Stimulated activated effector memory CD8-positive, alpha-beta T cell treated with anti-CD3 and anti-CD28 coated beads, Interleukin-12 subunit alpha, Interleukin-12 subunit beta, amount 100 ng/mL, for 72 hours (primary cell): ENCODE results near the gene VKORC1.

Source experiments
- ATAC-seq: fragments of 150-1000 bp; cut with Tn5 transposase; 2 replicates; pipeline ENCODE4 v1.10.0; 2021
- DNase-seq, 2 donors: peaks; one replicate each; pipeline ENCODE4 v3.0.0; 2021 to 2022; ENCODE audit warnings: low spot score in 2 of 2
- H3K27ac Mint-ChIP-seq: one replicate; pipeline ENCODE4 v1.8.0; 2022; ENCODE audit warnings: mild to moderate bottlenecking, mixed read lengths
- H3K36me3 Mint-ChIP-seq: one replicate; pipeline ENCODE4 v1.8.0; 2022; ENCODE audit warnings: mild to moderate bottlenecking, mixed read lengths
- H3K4me1 Mint-ChIP-seq: one replicate; pipeline ENCODE4 v1.8.0; 2022; ENCODE audit warnings: mixed read lengths
- H3K4me3 Mint-ChIP-seq: one replicate; pipeline ENCODE4 v1.8.0; 2022; ENCODE audit warnings: mild to moderate bottlenecking, mixed read lengths
- H3K9me3 Mint-ChIP-seq: one replicate; pipeline ENCODE4 v1.8.0; 2022; ENCODE audit warnings: mixed read lengths

The VKORC1 gene

GRCh38 chr16:31043352-31043751, 51.2 kb downstream of the VKORC1 start:
- Mint-ChIP-seq H3K36me3 (peaks cover 55% of the 10 kb centered on the region), H3K4me3 (no peak overlapping the region), H3K9me3 (no peaks in the 10 kb centered on the region), H3K4me1 (no peaks in the 10 kb centered on the region), H3K27ac (no peak overlapping the region)
- no peak for DNase-seq
- ATAC-seq: no peak

- ATAC-seq (no peak), DNase-seq (no peak)
- Mint-ChIP-seq H3K9me3 (no peaks in the 10 kb centered on the region), H3K36me3 (peaks cover 59% of the 10 kb centered on the region), H3K4me3 (no peak overlapping the region), H3K4me1 (no peaks in the 10 kb centered on the region), H3K27ac (no peak overlapping the region)
Measured at GRCh38 chr16:31042866-31043265, 51.7 kb downstream of the VKORC1 start.
